ENCODE measurements around the gene SLC22A17. TPM values are rescaled to one million over a fixed set of nuclear protein-coding genes. Genes with fewer than 3 reads are reported as not detected.

Gene SLC22A17
- total and polyA plus RNA-seq, 2 of the 13 experiments (the other 11 are each of a cell fraction or from before 2014, with no cell fraction given) = 0.95 to 1.1 TPM

DNA sequence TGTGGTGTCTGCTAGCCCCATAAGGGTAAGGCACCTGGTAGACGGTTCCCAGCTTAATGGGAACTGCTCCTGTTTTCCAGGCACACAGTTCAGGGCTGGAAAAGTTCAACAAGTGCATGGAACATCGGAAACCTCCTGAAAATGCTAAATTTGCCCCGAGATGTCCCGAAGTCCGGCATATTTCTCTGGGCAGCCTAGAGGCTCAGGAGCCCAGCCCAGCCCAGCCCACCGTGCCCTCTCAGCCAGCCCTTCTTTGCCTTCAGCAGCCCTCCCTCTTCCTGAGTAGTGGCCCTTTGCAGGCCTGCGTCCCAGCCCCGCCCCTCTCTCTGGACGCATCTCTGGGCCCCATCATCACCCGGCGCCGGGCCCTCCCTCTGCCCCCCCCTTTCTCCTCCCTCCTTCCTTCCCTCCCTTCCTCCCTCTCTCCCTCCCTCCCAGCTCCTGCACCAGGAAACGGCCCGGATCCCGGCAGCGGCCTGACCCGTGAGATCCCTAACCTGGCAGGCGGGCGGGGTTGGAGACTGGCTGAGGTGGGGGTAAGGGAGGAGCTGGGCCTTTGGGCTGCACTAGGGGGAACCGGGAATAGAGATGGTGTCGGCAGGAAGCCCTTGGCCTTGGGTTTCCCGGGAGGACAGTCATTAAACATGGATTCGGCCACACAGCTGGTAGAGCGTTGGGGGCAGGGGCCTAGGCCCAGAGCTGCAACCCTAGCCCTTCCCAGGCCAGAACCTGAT lies 46.1 kb downstream of the SLC22A17 start, which contains the start of gene BCL2L2 (continued):
- no peak; the same call in 1 of the 2 replicates for TF ChIP-seq ZNF253 (CRISPR knock-in tag; IDR thresholded peaks at IDR 0.05; ENCODE audit: borderline replicate concordance)
- TF ChIP-seq, protein P1, sequence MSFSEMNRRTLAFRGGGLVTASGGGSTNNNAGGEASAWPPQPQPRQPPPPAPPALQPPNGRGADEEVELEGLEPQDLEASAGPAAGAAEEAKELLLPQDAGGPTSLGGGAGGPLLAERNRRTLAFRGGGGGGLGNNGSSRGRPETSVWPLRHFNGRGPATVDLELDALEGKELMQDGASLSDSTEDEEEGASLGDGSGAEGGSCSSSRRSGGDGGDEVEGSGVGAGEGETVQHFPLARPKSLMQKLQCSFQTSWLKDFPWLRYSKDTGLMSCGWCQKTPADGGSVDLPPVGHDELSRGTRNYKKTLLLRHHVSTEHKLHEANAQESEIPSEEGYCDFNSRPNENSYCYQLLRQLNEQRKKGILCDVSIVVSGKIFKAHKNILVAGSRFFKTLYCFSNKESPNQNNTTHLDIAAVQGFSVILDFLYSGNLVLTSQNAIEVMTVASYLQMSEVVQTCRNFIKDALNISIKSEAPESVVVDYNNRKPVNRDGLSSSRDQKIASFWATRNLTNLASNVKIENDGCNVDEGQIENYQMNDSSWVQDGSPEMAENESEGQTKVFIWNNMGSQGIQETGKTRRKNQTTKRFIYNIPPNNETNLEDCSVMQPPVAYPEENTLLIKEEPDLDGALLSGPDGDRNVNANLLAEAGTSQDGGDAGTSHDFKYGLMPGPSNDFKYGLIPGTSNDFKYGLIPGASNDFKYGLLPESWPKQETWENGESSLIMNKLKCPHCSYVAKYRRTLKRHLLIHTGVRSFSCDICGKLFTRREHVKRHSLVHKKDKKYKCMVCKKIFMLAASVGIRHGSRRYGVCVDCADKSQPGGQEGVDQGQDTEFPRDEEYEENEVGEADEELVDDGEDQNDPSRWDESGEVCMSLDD (CRISPR knock-in tag; IDR thresholded peaks at IDR 0.05; ENCODE audit: borderline replicate concordance) = peak; percentile 54; the same call in 1 of the 2 replicates
- TF ChIP-seq, protein P2, sequence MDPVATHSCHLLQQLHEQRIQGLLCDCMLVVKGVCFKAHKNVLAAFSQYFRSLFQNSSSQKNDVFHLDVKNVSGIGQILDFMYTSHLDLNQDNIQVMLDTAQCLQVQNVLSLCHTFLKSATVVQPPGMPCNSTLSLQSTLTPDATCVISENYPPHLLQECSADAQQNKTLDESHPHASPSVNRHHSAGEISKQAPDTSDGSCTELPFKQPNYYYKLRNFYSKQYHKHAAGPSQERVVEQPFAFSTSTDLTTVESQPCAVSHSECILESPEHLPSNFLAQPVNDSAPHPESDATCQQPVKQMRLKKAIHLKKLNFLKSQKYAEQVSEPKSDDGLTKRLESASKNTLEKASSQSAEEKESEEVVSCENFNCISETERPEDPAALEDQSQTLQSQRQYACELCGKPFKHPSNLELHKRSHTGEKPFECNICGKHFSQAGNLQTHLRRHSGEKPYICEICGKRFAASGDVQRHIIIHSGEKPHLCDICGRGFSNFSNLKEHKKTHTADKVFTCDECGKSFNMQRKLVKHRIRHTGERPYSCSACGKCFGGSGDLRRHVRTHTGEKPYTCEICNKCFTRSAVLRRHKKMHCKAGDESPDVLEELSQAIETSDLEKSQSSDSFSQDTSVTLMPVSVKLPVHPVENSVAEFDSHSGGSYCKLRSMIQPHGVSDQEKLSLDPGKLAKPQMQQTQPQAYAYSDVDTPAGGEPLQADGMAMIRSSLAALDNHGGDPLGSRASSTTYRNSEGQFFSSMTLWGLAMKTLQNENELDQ (CRISPR knock-in tag; IDR thresholded peaks at IDR 0.05; ENCODE audit: borderline replicate concordance) = 0 out of 2 replicates have a peak, but pooled peaks have one; percentile 42
- no peak for TF ChIP-seq ZNF879 (CRISPR knock-in tag; IDR thresholded peaks at IDR 0.05)
- no peak for TF ChIP-seq ZNF569 (CRISPR knock-in tag; IDR thresholded peaks at IDR 0.05; ENCODE audit: borderline replicate concordance)
- no peak for TF ChIP-seq ZSCAN30 (CRISPR knock-in tag; IDR thresholded peaks at IDR 0.05)
- TF ChIP-seq, protein P3, sequence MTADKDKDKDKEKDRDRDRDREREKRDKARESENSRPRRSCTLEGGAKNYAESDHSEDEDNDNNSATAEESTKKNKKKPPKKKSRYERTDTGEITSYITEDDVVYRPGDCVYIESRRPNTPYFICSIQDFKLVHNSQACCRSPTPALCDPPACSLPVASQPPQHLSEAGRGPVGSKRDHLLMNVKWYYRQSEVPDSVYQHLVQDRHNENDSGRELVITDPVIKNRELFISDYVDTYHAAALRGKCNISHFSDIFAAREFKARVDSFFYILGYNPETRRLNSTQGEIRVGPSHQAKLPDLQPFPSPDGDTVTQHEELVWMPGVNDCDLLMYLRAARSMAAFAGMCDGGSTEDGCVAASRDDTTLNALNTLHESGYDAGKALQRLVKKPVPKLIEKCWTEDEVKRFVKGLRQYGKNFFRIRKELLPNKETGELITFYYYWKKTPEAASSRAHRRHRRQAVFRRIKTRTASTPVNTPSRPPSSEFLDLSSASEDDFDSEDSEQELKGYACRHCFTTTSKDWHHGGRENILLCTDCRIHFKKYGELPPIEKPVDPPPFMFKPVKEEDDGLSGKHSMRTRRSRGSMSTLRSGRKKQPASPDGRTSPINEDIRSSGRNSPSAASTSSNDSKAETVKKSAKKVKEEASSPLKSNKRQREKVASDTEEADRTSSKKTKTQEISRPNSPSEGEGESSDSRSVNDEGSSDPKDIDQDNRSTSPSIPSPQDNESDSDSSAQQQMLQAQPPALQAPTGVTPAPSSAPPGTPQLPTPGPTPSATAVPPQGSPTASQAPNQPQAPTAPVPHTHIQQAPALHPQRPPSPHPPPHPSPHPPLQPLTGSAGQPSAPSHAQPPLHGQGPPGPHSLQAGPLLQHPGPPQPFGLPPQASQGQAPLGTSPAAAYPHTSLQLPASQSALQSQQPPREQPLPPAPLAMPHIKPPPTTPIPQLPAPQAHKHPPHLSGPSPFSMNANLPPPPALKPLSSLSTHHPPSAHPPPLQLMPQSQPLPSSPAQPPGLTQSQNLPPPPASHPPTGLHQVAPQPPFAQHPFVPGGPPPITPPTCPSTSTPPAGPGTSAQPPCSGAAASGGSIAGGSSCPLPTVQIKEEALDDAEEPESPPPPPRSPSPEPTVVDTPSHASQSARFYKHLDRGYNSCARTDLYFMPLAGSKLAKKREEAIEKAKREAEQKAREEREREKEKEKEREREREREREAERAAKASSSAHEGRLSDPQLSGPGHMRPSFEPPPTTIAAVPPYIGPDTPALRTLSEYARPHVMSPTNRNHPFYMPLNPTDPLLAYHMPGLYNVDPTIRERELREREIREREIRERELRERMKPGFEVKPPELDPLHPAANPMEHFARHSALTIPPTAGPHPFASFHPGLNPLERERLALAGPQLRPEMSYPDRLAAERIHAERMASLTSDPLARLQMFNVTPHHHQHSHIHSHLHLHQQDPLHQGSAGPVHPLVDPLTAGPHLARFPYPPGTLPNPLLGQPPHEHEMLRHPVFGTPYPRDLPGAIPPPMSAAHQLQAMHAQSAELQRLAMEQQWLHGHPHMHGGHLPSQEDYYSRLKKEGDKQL (CRISPR knock-in tag; IDR thresholded peaks at IDR 0.05; ENCODE audit: low read depth) = 0 out of 2 replicates have a peak, but pooled peaks have one; percentile 19
- TF ChIP-seq, protein P4, sequence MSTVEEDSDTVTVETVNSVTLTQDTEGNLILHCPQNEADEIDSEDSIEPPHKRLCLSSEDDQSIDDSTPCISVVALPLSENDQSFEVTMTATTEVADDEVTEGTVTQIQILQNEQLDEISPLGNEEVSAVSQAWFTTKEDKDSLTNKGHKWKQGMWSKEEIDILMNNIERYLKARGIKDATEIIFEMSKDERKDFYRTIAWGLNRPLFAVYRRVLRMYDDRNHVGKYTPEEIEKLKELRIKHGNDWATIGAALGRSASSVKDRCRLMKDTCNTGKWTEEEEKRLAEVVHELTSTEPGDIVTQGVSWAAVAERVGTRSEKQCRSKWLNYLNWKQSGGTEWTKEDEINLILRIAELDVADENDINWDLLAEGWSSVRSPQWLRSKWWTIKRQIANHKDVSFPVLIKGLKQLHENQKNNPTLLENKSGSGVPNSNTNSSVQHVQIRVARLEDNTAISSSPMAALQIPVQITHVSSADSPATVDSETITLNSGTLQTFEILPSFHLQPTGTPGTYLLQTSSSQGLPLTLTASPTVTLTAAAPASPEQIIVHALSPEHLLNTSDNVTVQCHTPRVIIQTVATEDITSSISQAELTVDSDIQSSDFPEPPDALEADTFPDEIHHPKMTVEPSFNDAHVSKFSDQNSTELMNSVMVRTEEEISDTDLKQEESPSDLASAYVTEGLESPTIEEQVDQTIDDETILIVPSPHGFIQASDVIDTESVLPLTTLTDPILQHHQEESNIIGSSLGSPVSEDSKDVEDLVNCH (CRISPR knock-in tag; IDR thresholded peaks at IDR 0.05) = 0 out of 2 replicates have a peak, but pooled peaks have one; percentile 28
- TF ChIP-seq ARNTL (CRISPR knock-in tag; IDR thresholded peaks at IDR 0.05) = no peak; the same call in 1 of the 2 replicates
- TF ChIP-seq KDM5A (IDR thresholded peaks at IDR 0.05; ENCODE audit: borderline replicate concordance, low read length) = peak; percentile 99
- TF ChIP-seq, protein P5, sequence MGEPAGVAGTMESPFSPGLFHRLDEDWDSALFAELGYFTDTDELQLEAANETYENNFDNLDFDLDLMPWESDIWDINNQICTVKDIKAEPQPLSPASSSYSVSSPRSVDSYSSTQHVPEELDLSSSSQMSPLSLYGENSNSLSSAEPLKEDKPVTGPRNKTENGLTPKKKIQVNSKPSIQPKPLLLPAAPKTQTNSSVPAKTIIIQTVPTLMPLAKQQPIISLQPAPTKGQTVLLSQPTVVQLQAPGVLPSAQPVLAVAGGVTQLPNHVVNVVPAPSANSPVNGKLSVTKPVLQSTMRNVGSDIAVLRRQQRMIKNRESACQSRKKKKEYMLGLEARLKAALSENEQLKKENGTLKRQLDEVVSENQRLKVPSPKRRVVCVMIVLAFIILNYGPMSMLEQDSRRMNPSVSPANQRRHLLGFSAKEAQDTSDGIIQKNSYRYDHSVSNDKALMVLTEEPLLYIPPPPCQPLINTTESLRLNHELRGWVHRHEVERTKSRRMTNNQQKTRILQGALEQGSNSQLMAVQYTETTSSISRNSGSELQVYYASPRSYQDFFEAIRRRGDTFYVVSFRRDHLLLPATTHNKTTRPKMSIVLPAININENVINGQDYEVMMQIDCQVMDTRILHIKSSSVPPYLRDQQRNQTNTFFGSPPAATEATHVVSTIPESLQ (CRISPR knock-in tag; conservative IDR thresholded peaks at IDR 0.05) = peak; percentile 94
- no peak; the same call in 1 of the 2 replicates for TF ChIP-seq FOXM1 (CRISPR knock-in tag; IDR thresholded peaks at IDR 0.05)
